Neural crest cell (in vitro differentiated cells): ENCODE measurements around the gene AICDA. TPM values are rescaled to one million over a fixed set of nuclear protein-coding genes. Genes with fewer than 3 reads are reported as not detected.
A peak's percentile ranks its signal among the peaks of the same experiment; 100 is the strongest.
"Not testable (repeated sequence)": the region's sequence is repeated elsewhere in the genome, so short reads cannot be mapped to it uniquely, and the experiment has no call there.

Experiments
- DNase-seq: peaks from one replicate; pipeline ENCODE4 v3.0.0; 2021; ENCODE audit warnings: low read depth, mixed read lengths, low spot score
- H3K27ac Mint-ChIP-seq: one replicate; pipeline ENCODE4 v1.8.0; 2021; ENCODE audit warnings: mild to moderate bottlenecking, mixed read lengths; ENCODE audit not compliant: unreplicated experiment
- H3K27me3 Mint-ChIP-seq: 2 replicates; pipeline ENCODE4 v1.8.0; 2021; ENCODE audit warnings: low read depth, mild to moderate bottlenecking, mixed read lengths
- H3K36me3 Mint-ChIP-seq: 2 replicates; pipeline ENCODE4 v1.8.0; 2021; ENCODE audit warnings: low read depth, mild to moderate bottlenecking, mixed read lengths
- H3K4me1 Mint-ChIP-seq: 2 replicates; pipeline ENCODE4 v1.8.0; 2021; ENCODE audit warnings: mixed read lengths
- H3K4me3 Mint-ChIP-seq: one replicate; pipeline ENCODE4 v1.8.0; 2021; ENCODE audit warnings: mild to moderate bottlenecking, mixed read lengths
- H3K9me3 Mint-ChIP-seq: 2 replicates; pipeline ENCODE4 v1.8.0; 2021; ENCODE audit warnings: mixed read lengths
- CTCF ChIP-seq: fragments of 200-600 bp; sonication (generic); conservative IDR thresholded peaks from 2 replicates; pipeline ENCODE4 v1.5.0; 2021; ENCODE audit warnings: antibody characterized with exemption, mild to moderate bottlenecking
- total RNA-seq: library from RNA; stranded (reverse); gene quantifications from 2 replicates; pipeline ENCODE4 v1.2.1, GENCODE V29; 2021

The AICDA gene
- total RNA-seq, 1 donor from 2014 or later = not detected

DNA sequence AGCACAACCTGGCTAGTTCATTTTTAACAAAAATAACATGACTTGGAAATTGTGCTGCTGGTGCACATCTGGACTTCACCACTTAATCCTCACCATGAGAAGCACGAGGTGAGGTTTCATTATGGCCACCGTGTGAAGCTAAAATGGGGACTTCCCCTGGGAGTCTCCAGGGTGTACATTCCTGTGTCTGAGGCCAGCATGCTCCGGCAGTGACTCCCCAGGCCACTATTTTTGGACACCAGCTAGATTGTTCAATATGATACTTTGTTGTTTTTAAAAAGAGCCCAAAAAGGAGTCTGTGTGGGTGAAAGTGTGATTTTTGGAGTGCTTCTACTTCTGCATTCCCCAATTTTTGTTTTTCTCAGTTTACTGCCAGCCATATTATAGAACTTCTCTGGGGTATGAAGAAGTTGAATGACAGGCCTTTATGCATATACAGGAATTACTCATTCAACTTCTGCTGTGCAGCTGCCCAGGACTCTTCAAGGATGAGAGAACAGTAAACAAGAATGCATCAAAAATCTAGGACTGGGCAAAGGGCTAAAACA, 16.9 kb upstream of the AICDA start:
- no peak overlapping the region for H3K4me3 Mint-ChIP-seq
- no peaks in the 10 kb centered on the region for H3K27me3 Mint-ChIP-seq

DNA sequence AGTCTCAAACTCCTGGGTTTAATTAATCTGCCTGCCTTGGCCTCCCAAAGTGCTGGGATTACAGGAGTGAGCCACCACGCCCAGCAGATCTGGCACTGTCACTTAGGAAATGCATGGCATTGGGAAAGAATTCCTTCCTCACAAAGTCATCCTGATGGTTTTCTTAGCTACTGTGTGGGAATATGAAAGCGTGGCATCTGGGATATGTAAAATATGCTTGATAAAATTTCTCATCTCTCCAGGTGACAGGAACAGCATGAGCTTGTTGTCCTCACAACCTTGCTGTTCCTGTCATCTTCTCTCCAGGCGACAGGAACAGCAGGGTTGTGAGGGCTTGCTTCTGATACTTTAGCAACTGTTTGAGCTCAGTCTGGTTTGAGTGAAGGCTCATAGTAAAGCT, 16.1 kb upstream of the AICDA start:
- DNase-seq = no peak
- Mint-ChIP-seq H3K27me3 (no peaks in the 10 kb centered on the region), H3K36me3 (no peaks in the 10 kb centered on the region), H3K27ac (no peak overlapping the region), H3K4me1 (no peaks in the 10 kb centered on the region), H3K4me3 (no peak overlapping the region), H3K9me3 (no peaks in the 10 kb centered on the region)
- no peak for TF ChIP-seq CTCF

More for the DNA sequence above, 16.9 kb upstream of the AICDA start:
- no peak for DNase-seq
- Mint-ChIP-seq H3K9me3 (no peaks in the 10 kb centered on the region), H3K4me1 (no peaks in the 10 kb centered on the region), H3K36me3 (peaks cover 2% of the 10 kb centered on the region), H3K27ac (no peak overlapping the region)
- no peak for TF ChIP-seq CTCF

DNA sequence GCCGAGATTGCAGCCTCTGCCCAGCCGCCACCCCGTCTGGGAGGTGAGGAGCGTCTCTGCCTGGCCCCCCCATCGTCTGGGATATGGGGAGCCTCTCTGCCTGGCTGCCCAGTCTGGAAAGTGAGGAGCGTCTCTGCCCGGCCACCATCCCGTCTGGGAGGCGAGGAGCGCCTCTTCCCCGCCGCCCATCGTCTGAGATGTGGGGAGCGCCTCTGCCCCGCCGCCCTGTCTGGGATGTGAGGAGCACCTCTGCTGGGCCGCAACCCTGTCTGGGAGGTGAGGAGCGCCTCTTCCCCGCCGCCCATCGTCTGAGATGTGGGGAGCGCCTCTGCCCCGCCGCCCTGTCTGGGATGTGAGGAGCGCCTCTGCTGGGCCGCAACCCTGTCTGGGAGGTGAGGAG, 12.1 kb upstream of the AICDA start:
- not testable (repeated sequence) for H3K9me3 Mint-ChIP-seq, H3K4me3 Mint-ChIP-seq, H3K36me3 Mint-ChIP-seq, H3K4me1 Mint-ChIP-seq, H3K27ac Mint-ChIP-seq, H3K27me3 Mint-ChIP-seq, DNase-seq

- no peak overlapping the region for H3K4me3 Mint-ChIP-seq
- peaks cover 5% of the 10 kb centered on the region for H3K4me1 Mint-ChIP-seq
- peak overlapping the region; percentile 4 for H3K27ac Mint-ChIP-seq
- H3K27me3 Mint-ChIP-seq = no peaks in the 10 kb centered on the region
- peaks cover 6% of the 10 kb centered on the region for H3K9me3 Mint-ChIP-seq
- DNase-seq = no peak
- H3K36me3 Mint-ChIP-seq = no peaks in the 10 kb centered on the region
- TF ChIP-seq CTCF = no peak
These were observed 10.0 kb upstream of the AICDA start for GRCh38 chr12:8622646-8623045.

DNA sequence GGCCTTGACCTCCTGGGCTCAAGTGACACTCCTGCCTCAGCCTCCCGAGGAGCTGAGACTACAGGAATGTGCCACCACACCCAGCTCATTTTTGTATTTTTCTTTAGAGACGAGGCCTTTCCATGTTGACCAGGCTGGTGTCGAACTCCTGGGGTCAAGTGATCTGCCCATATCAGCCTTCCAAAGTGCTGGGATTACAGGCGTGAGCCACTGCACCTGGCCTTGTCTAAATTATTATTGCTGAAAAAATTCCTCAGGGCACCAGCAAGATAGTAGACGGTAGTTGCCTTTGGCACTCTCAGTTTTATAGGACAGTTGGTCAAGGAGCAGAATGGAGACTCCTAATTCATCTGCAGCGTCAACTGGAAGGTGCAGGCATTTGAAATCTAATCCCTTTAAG, 2.5 kb upstream of the AICDA start:
- Mint-ChIP-seq H3K36me3 (no peaks in the 10 kb centered on the region), H3K4me1 (no peaks in the 10 kb centered on the region), H3K27ac (no peak overlapping the region), H3K9me3 (no peaks in the 10 kb centered on the region), H3K4me3 (no peak overlapping the region), H3K27me3 (no peaks in the 10 kb centered on the region)
- no peak for DNase-seq
- TF ChIP-seq CTCF = no peak

DNA sequence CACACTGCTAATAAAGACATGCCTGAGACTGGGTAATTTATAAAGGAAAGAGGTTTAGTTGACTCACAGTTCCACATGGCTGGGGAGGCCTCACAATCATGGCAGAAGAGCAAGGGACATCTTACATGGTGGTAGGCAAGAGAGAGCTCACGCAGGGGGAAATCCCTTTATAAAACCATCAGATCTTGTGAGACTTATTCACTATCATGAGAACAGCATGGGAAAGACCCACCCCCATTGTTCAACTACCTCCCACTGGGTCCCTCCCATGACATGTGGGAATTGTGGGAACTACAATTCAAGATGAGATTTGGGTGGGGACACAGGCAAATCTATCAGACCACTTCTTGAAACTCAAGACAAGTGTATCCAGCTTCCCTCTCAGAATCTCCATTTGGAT, 1.2 kb upstream of the AICDA start:
- H3K36me3 Mint-ChIP-seq, H3K27me3 Mint-ChIP-seq, H3K4me3 Mint-ChIP-seq, H3K27ac Mint-ChIP-seq, DNase-seq, H3K4me1 Mint-ChIP-seq, H3K9me3 Mint-ChIP-seq: not testable (repeated sequence)
